Upper lobe of left lung (tissue), 4 donors: ENCODE results near the gene RFTN1.

Experiments
- EP300 ChIP-seq, 4 donors: sonication (generic); formaldehyde crosslinking; IDR thresholded peaks; one replicate each; pipeline ENCODE4 v1.5.1; 2017; ENCODE audit warnings: antibody characterized with exemption in 4 of 4, control low read depth in 2 of 4
- POLR2A ChIP-seq, 4 donors: fragments of 450-650 bp; IDR thresholded peaks; one replicate each; pipeline ENCODE4 v1.5.1; 2016 to 2017; ENCODE audit warnings: antibody characterized with exemption in 4 of 4, mild to moderate bottlenecking in 2 of 4
- TF ChIP-seq, protein P1 (sequence below), 6 experiments: fragments of 450-650 bp in 4 of 6; fragments of 200-600 bp in 2 of 6; sonication (generic) in 2 of 6; IDR thresholded peaks; one replicate each; pipeline ENCODE4 v1.5.1; 2016 to 2019; ENCODE audit warnings: antibody characterized with exemption in 6 of 6

DNA sequence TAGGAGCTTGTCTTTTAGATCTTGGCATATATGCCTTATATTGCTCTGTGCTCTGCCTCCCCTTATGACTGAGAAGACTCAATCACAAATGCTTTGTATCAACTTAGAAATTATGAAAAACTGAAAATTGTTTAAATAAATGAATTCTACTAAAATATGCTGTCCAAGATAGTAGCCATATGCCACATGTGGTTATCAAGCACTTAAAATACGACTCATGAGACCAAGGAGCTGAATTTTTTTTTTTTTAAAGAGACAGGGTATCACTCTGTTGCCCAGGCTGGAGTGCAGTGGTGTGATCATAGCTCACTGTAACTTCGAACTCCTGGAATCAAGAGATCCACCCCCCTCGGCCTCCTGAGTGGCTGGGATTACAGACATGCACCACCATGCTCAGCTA lies 118.3 kb downstream of the RFTN1 start:
- TF ChIP-seq POLR2A (IDR thresholded peaks at IDR 0.05) (no peak), EP300 (IDR thresholded peaks at IDR 0.05) (no peak)
- TF ChIP-seq, protein P1, sequence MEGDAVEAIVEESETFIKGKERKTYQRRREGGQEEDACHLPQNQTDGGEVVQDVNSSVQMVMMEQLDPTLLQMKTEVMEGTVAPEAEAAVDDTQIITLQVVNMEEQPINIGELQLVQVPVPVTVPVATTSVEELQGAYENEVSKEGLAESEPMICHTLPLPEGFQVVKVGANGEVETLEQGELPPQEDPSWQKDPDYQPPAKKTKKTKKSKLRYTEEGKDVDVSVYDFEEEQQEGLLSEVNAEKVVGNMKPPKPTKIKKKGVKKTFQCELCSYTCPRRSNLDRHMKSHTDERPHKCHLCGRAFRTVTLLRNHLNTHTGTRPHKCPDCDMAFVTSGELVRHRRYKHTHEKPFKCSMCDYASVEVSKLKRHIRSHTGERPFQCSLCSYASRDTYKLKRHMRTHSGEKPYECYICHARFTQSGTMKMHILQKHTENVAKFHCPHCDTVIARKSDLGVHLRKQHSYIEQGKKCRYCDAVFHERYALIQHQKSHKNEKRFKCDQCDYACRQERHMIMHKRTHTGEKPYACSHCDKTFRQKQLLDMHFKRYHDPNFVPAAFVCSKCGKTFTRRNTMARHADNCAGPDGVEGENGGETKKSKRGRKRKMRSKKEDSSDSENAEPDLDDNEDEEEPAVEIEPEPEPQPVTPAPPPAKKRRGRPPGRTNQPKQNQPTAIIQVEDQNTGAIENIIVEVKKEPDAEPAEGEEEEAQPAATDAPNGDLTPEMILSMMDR (IDR thresholded peaks at IDR 0.05): no peak
